Keratinocyte (primary cell): Measurements from ENCODE around the gene TLK1. TPM values are rescaled to one million over a fixed set of nuclear protein-coding genes. Genes with fewer than 3 reads are reported as not detected.

Experiments used
- DNase-seq: peaks from one replicate; pipeline ENCODE4 v3.0.0-alpha.2; 2011; ENCODE audit warnings: low read depth, missing footprints, low spot score
- FAIRE-seq: peaks from 2 replicates; lab custom pipeline; 2011; peaks lifted over from hg19 to GRCh38; lab: Jason Lieb, UNC
- H2AFZ ChIP-seq: 2 replicates; pipeline ENCODE4 v1.6.0; 2012; ENCODE audit warnings: low read length, control low read depth, inconsistent platforms; ENCODE audit not compliant: control insufficient read depth
- H3K27ac ChIP-seq: 2 replicates; pipeline ENCODE4 v1.5.1; 2011; ENCODE audit warnings: low read length; ENCODE audit not compliant: control insufficient read depth, insufficient read depth
- H3K27me3 ChIP-seq: 3 replicates; pipeline ENCODE4 v1.6.0; 2011; ENCODE audit warnings: low read length; ENCODE audit not compliant: control insufficient read depth, insufficient read depth; ENCODE audit errors: extremely low read depth
- H3K36me3 ChIP-seq, 2 experiments: 2 replicates in 1 of 2; 3 replicates in 1 of 2; pipeline ENCODE4 v1.5.1; 2011; ENCODE audit warnings: low read length in 2 of 2, mild to moderate bottlenecking in 1 of 2; ENCODE audit not compliant: control insufficient read depth in 2 of 2, insufficient read depth in 2 of 2; ENCODE audit errors: extremely low read depth in 1 of 2
- H3K4me1 ChIP-seq: 3 replicates; pipeline ENCODE4 v1.5.1; 2011; ENCODE audit warnings: low read length; ENCODE audit not compliant: control insufficient read depth, insufficient read depth; ENCODE audit errors: extremely low read depth
- H3K4me2 ChIP-seq: 3 replicates; pipeline ENCODE4 v1.6.0; 2011; ENCODE audit warnings: low read depth, low read length; ENCODE audit not compliant: control insufficient read depth, insufficient read depth; ENCODE audit errors: extremely low read depth
- H3K4me3 ChIP-seq, 3 experiments: fragments of 200-600 bp in 1 of 3; sonication (generic) in 1 of 3; 2 replicates in 2 of 3; 3 replicates in 1 of 3; pipeline ENCODE4 v1.5.1; 2011 to 2016; ENCODE audit warnings: low read length in 3 of 3, mild to moderate bottlenecking in 3 of 3, control low read depth in 2 of 3, inconsistent platforms in 1 of 3, low read depth in 1 of 3, mixed read lengths in 1 of 3, mixed run types in 1 of 3, moderate library complexity in 1 of 3; ENCODE audit not compliant: control insufficient read depth in 2 of 3, insufficient read depth in 2 of 3; ENCODE audit errors: extremely low read depth in 1 of 3
- H3K79me2 ChIP-seq: 2 replicates; pipeline ENCODE4 v1.6.0; 2012; ENCODE audit warnings: low read length; ENCODE audit not compliant: control insufficient read depth, insufficient read depth
- H3K9ac ChIP-seq: 3 replicates; pipeline ENCODE4 v1.6.0; 2011; ENCODE audit warnings: low read length; ENCODE audit not compliant: control insufficient read depth, insufficient read depth; ENCODE audit errors: extremely low read depth
- H3K9me1 ChIP-seq: 3 replicates; pipeline ENCODE4 v1.6.0; 2011; ENCODE audit warnings: low read length; ENCODE audit not compliant: control insufficient read depth, insufficient read depth; ENCODE audit errors: extremely low read depth
- H3K9me3 ChIP-seq: 2 replicates; pipeline ENCODE4 v1.5.1; 2012; ENCODE audit warnings: low read depth, low read length; ENCODE audit not compliant: control insufficient read depth
- H4K20me1 ChIP-seq: 3 replicates; pipeline ENCODE4 v1.6.0; 2011; ENCODE audit warnings: low read length; ENCODE audit not compliant: control insufficient read depth, insufficient read depth; ENCODE audit errors: extremely low read depth
- CTCF ChIP-seq, 3 experiments: IDR thresholded peaks in 1 of 3; conservative IDR thresholded peaks in 1 of 3; optimal IDR thresholded peaks in 1 of 3; 2 replicates in 2 of 3; 3 replicates in 1 of 3; pipeline versions ENCODE3 to v1.5.1; 2011; ENCODE audit warnings: low read length in 3 of 3, mild to moderate bottlenecking in 3 of 3, moderate library complexity in 2 of 3, control low read depth in 1 of 3, inconsistent platforms in 1 of 3; ENCODE audit not compliant: insufficient read depth in 2 of 3; ENCODE audit errors: extremely low read depth in 1 of 3
- EZH2 ChIP-seq: IDR thresholded peaks from one replicate; pipeline ENCODE4 v1.6.1; 2012; ENCODE audit warnings: inconsistent platforms, mild to moderate bottlenecking, low read length, moderate library complexity
- dilution Hi-C: fragments of 300-500 bp; cut with MboI; formaldehyde crosslinking; loops from one replicate; pipeline ENCODE4 v1.7.0; 2020; ENCODE audit warnings: low sequenced_read_pairs; ENCODE audit not compliant: extremely low pct_ligation_motif_present
- polyA plus RNA-seq, 5 experiments: library from polyadenylated mRNA; depleted of rRNA in 3 of 5; stranded (reverse) in 3 of 5; stranded (forward) in 1 of 5; unstranded in 1 of 5; fragments of >200 nt; gene quantifications; 1 replicate in 1 of 5; 2 replicates in 3 of 5; 3 replicates in 1 of 5; pipeline versions ENCODE4 v1.2.1 to v1.2.3, GENCODE V29; 2011 to 2012; ENCODE audit warnings: missing spikeins in 2 of 5, low read depth in 1 of 5, low replicate concordance in 1 of 5

TLK1 gene
- polyA plus RNA-seq, 1 donor (not counting 4 experiments of a cell fraction or from before 2014, with no cell fraction given), result 14.7 TPM

GRCh38 chr2:170969872-170970496 is 190.7 kb downstream of the TLK1 start:
- no peak overlapping the region for H3K27ac ChIP-seq
- H3K36me3 ChIP-seq, result peaks cover 7 to 20% of the 10 kb centered on the region in 2 experiments
- H3K4me1 ChIP-seq, result peaks cover 41% of the 10 kb centered on the region
- no peak overlapping the region for H3K9ac ChIP-seq
- no peak overlapping the region for H3K4me2 ChIP-seq
- H3K9me3 ChIP-seq, result no peaks in the 10 kb centered on the region
- H2AFZ ChIP-seq, result no peak overlapping the region
- FAIRE-seq, result no peak
- H3K9me1 ChIP-seq, result no peaks in the 10 kb centered on the region
- no peak overlapping the region for H3K4me3 ChIP-seq
- DNase-seq, result no peak
- TF ChIP-seq CTCF (optimal IDR thresholded peaks at IDR 0.05 in 1 of 3, IDR thresholded peaks at IDR 0.05 in 1 of 3, conservative IDR thresholded peaks at IDR 0.05 in 1 of 3; ENCODE audit: extremely low read depth in 1 of 3, insufficient read depth in 2 of 3, low read length in 3 of 3), result no peak
- H4K20me1 ChIP-seq, result peaks cover 4% of the 10 kb centered on the region
- H3K27me3 ChIP-seq, result no peaks in the 10 kb centered on the region
- dilution Hi-C loops, result no loop called here
- no peaks in the 10 kb centered on the region for H3K79me2 ChIP-seq

- Histone ChIP-seq H3K4me2 (no peak overlapping the region), H3K27ac (no peak overlapping the region), H3K9ac (no peak overlapping the region), H3K9me1 (no peaks in the 10 kb centered on the region), H3K9me3 (no peaks in the 10 kb centered on the region), H3K27me3 (no peaks in the 10 kb centered on the region), H3K4me1 (peaks cover 36% of the 10 kb centered on the region), H2AFZ (no peak overlapping the region), H3K79me2 (no peaks in the 10 kb centered on the region), H3K4me3 (no peak overlapping the region), H4K20me1 (peaks cover 4% of the 10 kb centered on the region), H3K36me3 (peaks cover 8 to 20% of the 10 kb centered on the region in 2 experiments)
- TF ChIP-seq CTCF (optimal IDR thresholded peaks at IDR 0.05 in 1 of 3, IDR thresholded peaks at IDR 0.05 in 1 of 3, conservative IDR thresholded peaks at IDR 0.05 in 1 of 3; ENCODE audit: extremely low read depth in 1 of 3, insufficient read depth in 2 of 3, low read length in 3 of 3), result no peak
- TF ChIP-seq EZH2, result no peak
- FAIRE-seq, result no peak
- no peak for DNase-seq
- dilution Hi-C loops, result no loop called here
These were observed 191.7 kb downstream of the TLK1 start for GRCh38 chr2:170969030-170969429.
